KOPT-K1 (cell line): ENCODE data around the gene EID2B.

Experiments used
- H3K27ac ChIP-seq: fragments of 200-600 bp; sonication (generic); 2 replicates; pipeline ENCODE4 v1.5.1; 2016; ENCODE audit warnings: antibody characterized with exemption, mild to moderate bottlenecking, low read depth, low read length; ENCODE audit not compliant: poor library complexity, severe bottlenecking
- H3K36me3 ChIP-seq: fragments of 200-600 bp; sonication (generic); 2 replicates; pipeline ENCODE4 v1.5.1; 2017; ENCODE audit warnings: antibody characterized with exemption, mild to moderate bottlenecking, low read length, moderate library complexity; ENCODE audit not compliant: insufficient read depth
- H3K9me3 ChIP-seq: fragments of 200-600 bp; sonication (generic); 2 replicates; pipeline ENCODE4 v1.5.1; 2017; ENCODE audit warnings: antibody characterized with exemption, low read length, mild to moderate bottlenecking; ENCODE audit not compliant: insufficient read depth, poor library complexity, severe bottlenecking

EID2B gene

GRCh38 chr19:39532233-39533002, at the start of gene EID2B:
Gene EID2B (minus strand): TSS chr19:39532852. CDS start chr19:39532802, 50 bp downstream.
- H3K9me3 ChIP-seq = no peaks in the 10 kb centered on the region
- H3K36me3 ChIP-seq = peaks cover 8% of the 10 kb centered on the region
- peak within 1 kb of the TSS; percentile 82 for H3K27ac ChIP-seq

- Histone ChIP-seq H3K27ac (no peak overlapping the region), H3K36me3 (no peaks in the 10 kb centered on the region), H3K9me3 (no peaks in the 10 kb centered on the region)
Measured at GRCh38 chr19:39582442-39582841, 49.8 kb upstream of the EID2B start.

- H3K36me3 ChIP-seq = no peaks in the 10 kb centered on the region
- no peaks in the 10 kb centered on the region for H3K9me3 ChIP-seq
- no peak overlapping the region for H3K27ac ChIP-seq
Measured at GRCh38 chr19:39568604-39569003, 36.0 kb upstream of the EID2B start.

DNA sequence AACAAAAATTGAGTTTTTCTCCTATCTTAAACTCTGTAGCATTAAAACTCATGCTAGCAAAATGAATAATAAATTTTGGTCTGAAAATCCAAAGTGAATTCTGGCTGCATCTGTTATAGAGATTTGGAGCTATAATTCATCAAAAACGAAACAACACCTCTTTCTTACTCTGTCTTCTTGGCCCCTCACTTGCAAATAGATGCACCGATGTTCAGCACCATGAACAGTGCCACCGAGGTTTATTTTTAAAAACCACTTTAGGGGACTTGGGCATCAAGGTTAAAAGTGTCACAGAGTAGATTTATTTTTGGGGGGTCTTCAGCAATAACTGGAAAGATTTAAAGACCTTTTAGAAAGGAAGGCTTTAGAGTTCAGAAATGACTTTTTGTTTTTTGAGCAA, 33.4 kb upstream of the EID2B start:
- H3K9me3 ChIP-seq = no peaks in the 10 kb centered on the region
- no peak overlapping the region for H3K27ac ChIP-seq
- H3K36me3 ChIP-seq = no peaks in the 10 kb centered on the region

DNA sequence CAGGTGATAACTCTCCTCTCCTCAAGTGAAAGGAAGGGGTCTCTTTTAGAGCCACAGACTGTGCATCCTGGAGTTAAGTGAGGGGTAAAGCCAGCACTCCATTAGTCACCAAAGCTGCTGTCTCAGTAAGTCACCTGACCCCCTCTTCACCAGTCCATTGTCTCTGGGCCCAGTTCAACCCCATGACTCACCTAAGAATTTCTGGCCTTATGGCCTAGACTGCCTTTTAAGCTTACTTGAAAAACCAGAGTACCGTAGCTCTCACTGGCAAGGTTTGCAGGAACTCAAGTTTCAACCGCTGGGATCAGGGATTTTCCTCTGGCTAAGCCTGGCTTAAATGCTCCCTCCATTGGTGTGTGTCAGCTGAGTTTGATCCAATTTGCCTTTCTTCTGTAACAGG, 30.8 kb upstream of the EID2B start:
- no peaks in the 10 kb centered on the region for H3K36me3 ChIP-seq
- no peaks in the 10 kb centered on the region for H3K9me3 ChIP-seq
- H3K27ac ChIP-seq = no peak overlapping the region

DNA sequence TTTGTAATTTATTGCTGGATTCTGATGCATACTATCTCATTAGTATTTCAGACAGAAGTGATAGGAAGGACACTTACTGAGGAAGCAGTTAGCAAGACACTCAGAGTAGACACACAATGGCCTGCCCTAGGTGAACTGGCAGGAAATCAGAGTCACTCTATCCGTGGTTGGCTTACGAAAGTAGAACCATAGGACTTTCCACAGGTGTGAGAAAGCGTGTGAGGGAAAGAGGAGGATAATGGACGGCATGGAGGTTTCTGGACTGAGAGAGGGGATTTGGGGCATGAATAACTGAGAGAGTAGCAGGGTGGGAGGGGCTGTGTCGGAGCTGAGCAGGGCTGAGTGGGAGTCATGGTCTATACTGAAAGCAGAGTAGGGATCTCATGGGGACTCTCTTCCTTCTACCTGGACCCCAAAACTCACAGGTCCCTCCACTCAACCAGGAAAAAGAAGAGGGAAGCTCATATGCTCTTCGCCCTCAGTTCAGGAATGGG, 26.0 kb upstream of the EID2B start:
- Histone ChIP-seq H3K9me3 (no peaks in the 10 kb centered on the region), H3K36me3 (no peaks in the 10 kb centered on the region), H3K27ac (no peak overlapping the region)

GRCh38 chr19:39557811-39558623, 25.4 kb upstream of the EID2B start:
- no peaks in the 10 kb centered on the region for H3K36me3 ChIP-seq
- peak overlapping the region; percentile 29 for H3K27ac ChIP-seq

DNA sequence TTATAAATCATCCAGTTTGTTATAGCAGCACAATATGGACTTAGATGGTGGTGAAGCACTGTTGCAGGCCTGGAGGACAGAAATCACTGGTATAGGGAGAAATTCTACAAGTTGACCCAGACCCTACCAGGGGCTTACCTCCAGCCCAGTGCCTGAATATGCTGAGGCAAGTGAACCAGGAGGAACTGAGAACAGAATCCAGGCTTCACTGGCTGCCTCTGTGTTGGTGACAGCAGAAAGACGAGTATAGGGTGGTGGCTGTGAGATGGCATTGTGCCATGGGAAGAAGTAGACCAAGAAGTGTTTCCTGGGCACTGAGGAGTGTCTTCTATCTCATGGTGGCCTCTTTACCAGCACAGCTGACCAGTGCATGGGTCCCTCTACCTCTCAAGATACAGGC, 23.2 kb upstream of the EID2B start:
- H3K9me3 ChIP-seq = no peaks in the 10 kb centered on the region
- H3K36me3 ChIP-seq = no peaks in the 10 kb centered on the region
- H3K27ac ChIP-seq = no peak overlapping the region

More at GRCh38 chr19:39557811-39558623, 25.4 kb upstream of the EID2B start:
- H3K9me3 ChIP-seq = no peaks in the 10 kb centered on the region

DNA sequence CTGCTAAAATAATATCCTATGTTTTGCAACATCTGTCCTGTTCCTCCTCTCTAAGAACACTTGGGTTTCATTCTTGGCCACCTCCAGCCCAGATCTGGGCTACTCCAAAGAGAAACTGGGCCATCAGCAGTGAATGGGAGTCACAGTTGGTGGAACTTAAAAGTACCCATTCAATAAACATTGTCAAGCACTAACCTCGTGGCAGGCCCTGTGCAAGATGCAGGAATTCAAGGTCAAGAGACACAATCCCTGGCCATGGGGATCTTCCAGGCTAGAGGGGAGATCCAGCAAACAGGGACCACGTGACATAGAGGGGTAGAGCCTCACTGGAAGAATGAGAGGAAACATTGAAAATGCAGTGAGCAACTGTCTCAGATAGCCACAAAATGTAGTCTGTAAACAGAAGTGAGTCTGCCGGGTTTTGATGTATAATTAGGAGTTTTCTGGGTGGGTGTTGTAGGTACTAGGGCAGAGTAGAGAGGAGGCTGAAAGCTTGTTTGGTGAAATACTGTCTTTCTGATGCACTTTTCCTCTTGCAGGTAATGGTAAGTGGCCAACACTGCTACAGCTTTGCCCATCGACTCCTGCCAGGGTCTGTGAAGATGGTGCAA, 22.2 kb upstream of the EID2B start:
- no peak overlapping the region for H3K27ac ChIP-seq
- H3K9me3 ChIP-seq = no peaks in the 10 kb centered on the region
- H3K36me3 ChIP-seq = no peaks in the 10 kb centered on the region

DNA sequence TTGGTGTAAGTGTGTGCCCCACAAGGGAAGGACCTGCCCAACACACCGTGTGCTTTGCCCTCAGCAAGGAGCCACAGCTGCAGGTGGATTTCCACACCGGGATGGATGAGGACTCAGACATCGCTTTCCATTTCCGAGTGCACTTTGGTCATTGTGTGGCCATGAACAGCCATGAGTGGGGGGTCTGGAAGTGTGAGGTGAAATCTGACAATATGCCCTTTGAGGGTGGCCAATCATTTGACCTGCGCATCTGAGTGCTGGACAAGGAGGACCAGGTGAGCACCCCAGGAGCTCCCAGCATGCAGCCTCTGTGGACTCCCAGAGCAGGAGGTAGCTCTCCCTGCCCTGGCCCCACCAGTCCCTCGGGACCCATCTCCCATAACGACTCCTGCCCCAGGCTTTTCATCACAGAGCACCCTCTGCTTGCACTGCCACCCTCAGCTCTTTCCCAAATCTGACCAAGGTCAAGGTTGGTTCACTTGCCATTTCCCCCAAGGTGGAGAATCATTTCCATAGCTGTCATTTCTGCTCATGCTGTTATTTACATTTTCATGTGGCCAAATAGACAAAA, 20.5 kb upstream of the EID2B start:
- Histone ChIP-seq H3K36me3 (no peaks in the 10 kb centered on the region), H3K9me3 (no peaks in the 10 kb centered on the region), H3K27ac (no peak overlapping the region)

DNA sequence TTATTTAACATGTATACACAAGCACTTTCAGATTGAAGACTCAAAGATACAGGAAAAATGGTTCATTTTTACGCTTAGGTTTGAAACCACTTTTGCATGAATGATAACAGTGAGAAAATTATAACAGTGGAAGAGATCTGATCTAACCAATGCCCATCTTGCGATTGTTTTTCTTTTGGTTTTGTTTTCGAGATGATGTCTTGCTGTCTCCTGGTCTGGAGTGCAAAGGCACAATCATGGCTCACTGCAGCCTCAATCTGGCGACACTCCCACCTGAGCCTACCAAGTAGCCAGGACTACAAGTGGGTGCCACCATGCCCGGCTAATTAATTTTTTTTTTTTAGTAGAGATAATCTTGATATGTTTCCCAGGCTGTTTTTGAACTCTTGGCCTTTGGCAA, 17.5 kb upstream of the EID2B start:
- Histone ChIP-seq H3K36me3 (no peaks in the 10 kb centered on the region), H3K9me3 (no peaks in the 10 kb centered on the region), H3K27ac (no peak overlapping the region)

GRCh38 chr19:39546599-39546998, 13.9 kb upstream of the EID2B start:
- Histone ChIP-seq H3K9me3 (no peaks in the 10 kb centered on the region), H3K27ac (no peak overlapping the region), H3K36me3 (no peaks in the 10 kb centered on the region)

DNA sequence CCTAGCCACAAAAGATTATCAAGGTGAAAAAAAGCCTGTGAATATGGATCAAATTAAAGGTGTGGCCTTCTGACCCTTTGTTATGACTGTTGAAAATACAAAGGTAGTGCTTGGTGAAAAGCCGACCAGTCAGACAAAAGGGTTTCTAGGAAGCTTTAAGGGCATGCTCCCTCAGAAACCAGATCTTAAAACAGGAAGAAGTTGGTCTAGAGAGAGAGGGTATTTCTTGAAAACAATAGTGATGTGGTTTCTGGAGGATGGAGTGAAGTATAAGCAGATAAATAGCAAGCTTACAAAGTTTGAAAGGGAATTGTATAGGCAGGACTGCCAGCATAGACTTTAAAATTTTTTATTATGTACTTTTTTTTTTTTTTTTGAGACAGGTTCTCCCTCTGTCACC, 12.3 kb upstream of the EID2B start:
- H3K36me3 ChIP-seq = no peaks in the 10 kb centered on the region
- no peak overlapping the region for H3K27ac ChIP-seq
- H3K9me3 ChIP-seq = no peaks in the 10 kb centered on the region

GRCh38 chr19:39544226-39544903, 11.7 kb upstream of the EID2B start:
- Histone ChIP-seq H3K36me3 (no peaks in the 10 kb centered on the region), H3K27ac (no peak overlapping the region), H3K9me3 (no peaks in the 10 kb centered on the region)
